Thyroid gland (tissue), 4 donors: ENCODE data around the gene USP5.

Source experiments
- POLR2A ChIP-seq, 2 donors: fragments of 450-650 bp; IDR thresholded peaks; one replicate each; pipeline ENCODE4 v1.6.1; 2017; ENCODE audit warnings: antibody characterized with exemption in 2 of 2, mild to moderate bottlenecking in 2 of 2, moderate library complexity in 1 of 2
- TF ChIP-seq, protein P1 (sequence below), 6 experiments: fragments of 200-600 bp in 3 of 6; fragments of 450-650 bp in 3 of 6; sonication (generic) in 3 of 6; IDR thresholded peaks; one replicate each; pipeline ENCODE4 v1.5.1; 2016 to 2019; ENCODE audit warnings: antibody characterized with exemption in 6 of 6, mild to moderate bottlenecking in 2 of 6, inconsistent platforms in 1 of 6, moderate library complexity in 1 of 6

DNA sequence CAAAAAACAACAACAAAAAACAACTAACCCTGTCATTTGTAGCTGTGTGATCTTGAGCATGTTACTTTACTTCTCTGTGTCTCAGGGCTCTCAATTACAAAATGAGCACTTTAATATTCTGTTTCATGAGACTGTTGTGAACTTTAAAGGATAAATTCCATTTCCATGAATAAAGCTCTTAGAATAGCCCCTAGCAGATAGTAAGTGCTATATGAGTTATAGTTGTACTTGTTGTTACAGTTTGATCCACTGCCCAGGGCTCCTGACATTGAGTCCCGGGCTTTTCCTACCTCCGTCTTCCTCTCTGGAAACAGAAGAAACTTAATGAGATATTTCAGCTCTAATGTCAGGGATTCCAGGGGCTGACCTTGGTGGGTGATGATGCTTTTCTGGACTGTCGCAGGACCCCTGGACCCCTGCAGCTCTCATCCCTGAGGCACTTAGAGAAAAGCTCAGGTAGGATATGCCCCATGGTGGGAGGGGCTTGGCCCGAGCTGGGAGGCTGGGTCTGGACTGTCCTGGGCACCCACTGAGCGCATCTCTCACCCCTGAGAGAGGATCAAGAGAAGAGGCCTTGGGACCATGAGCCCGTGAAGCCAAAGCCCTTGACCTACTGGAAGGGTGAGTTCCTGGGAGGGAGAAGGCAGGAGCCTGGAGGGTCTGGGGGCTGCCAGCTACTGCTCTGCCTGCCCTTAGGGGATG is 18.6 kb upstream of the USP5 start:
- TF ChIP-seq, protein P1, sequence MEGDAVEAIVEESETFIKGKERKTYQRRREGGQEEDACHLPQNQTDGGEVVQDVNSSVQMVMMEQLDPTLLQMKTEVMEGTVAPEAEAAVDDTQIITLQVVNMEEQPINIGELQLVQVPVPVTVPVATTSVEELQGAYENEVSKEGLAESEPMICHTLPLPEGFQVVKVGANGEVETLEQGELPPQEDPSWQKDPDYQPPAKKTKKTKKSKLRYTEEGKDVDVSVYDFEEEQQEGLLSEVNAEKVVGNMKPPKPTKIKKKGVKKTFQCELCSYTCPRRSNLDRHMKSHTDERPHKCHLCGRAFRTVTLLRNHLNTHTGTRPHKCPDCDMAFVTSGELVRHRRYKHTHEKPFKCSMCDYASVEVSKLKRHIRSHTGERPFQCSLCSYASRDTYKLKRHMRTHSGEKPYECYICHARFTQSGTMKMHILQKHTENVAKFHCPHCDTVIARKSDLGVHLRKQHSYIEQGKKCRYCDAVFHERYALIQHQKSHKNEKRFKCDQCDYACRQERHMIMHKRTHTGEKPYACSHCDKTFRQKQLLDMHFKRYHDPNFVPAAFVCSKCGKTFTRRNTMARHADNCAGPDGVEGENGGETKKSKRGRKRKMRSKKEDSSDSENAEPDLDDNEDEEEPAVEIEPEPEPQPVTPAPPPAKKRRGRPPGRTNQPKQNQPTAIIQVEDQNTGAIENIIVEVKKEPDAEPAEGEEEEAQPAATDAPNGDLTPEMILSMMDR (IDR thresholded peaks at IDR 0.05) = no peak
- TF ChIP-seq POLR2A (IDR thresholded peaks at IDR 0.05) = no peak
